ENCODE measurements around the gene CSNK2A1.

CSNK2A1 gene

GRCh38 chr20:427849-428657 lies 115.5 kb downstream of the CSNK2A1 start:
- no peak for DNase-seq

GRCh38 chr20:427401-427800 lies 116.2 kb downstream of the CSNK2A1 start:
- no peak for DNase-seq

GRCh38 chr20:426566-426965 lies 117.0 kb downstream of the CSNK2A1 start:
- no peak for DNase-seq
